ENCODE data around the gene SH3BP5L.

The SH3BP5L gene

GRCh38 chr1:248825909-248826760 lies at the start of gene SH3BP5L:
SH3BP5L (minus strand) TSS chr1:248825915; CDS start chr1:248824935, 980 bp downstream.
- peak; percentile 94 for DNase-seq

- DNase-seq, result peak; percentile 92
These were observed 48.3 kb upstream of the SH3BP5L start for GRCh38 chr1:248873993-248874533.

- DNase-seq, result peak; percentile 94
These were observed 47.8 kb upstream of the SH3BP5L start for GRCh38 chr1:248873409-248873992.

GRCh38 chr1:248872752-248873408 lies 47.2 kb upstream of the SH3BP5L start:
- DNase-seq, result peak; percentile 79

GRCh38 chr1:248871837-248872401 lies 46.2 kb upstream of the SH3BP5L start:
- DNase-seq, result no peak

- peak; percentile 83 for DNase-seq
These were observed 37.5 kb upstream of the SH3BP5L start for GRCh38 chr1:248862998-248863881.

- DNase-seq, result no peak
These were observed 36.9 kb upstream of the SH3BP5L start for GRCh38 chr1:248862695-248862997.

- DNase-seq, result no peak
These were observed 35.9 kb upstream of the SH3BP5L start for GRCh38 chr1:248861616-248862015.

GRCh38 chr1:248860007-248860406 lies 34.3 kb upstream of the SH3BP5L start:
- no peak for DNase-seq

- peak; percentile 95 for DNase-seq
These were observed 33.5 kb upstream of the SH3BP5L start, which contains the start of gene ZNF692 for GRCh38 chr1:248858891-248859889. ZNF692 (minus strand) TSS chr1:248859085; CDS start chr1:248858309, 776 bp downstream.

GRCh38 chr1:248858096-248858890 lies 32.6 kb upstream of the SH3BP5L start:
- DNase-seq, result peak; percentile 49

GRCh38 chr1:248857749-248858095 lies 32.0 kb upstream of the SH3BP5L start:
- no peak for DNase-seq

GRCh38 chr1:248857201-248857600 lies 31.5 kb upstream of the SH3BP5L start:
- DNase-seq, result no peak

- DNase-seq, result no peak
These were observed 30.5 kb upstream of the SH3BP5L start for GRCh38 chr1:248856176-248856575.

GRCh38 chr1:248855580-248855979 lies 29.9 kb upstream of the SH3BP5L start:
- no peak for DNase-seq

GRCh38 chr1:248853663-248854375 lies 28.1 kb upstream of the SH3BP5L start:
- no peak for DNase-seq

- no peak for DNase-seq
These were observed 27.0 kb upstream of the SH3BP5L start for GRCh38 chr1:248852481-248853405.

GRCh38 chr1:248851390-248851789 lies 25.7 kb upstream of the SH3BP5L start:
- no peak for DNase-seq
